GM18502 (cell line): Measurements from ENCODE around the gene PTTG1.
"Not testable (repeated sequence)": the region's sequence is repeated elsewhere in the genome, so short reads cannot be mapped to it uniquely, and the experiment has no call there.

Experiments
- ATAC-seq: cut with Tn5 transposase; IDR thresholded peaks from one replicate; pipeline ENCODE4 v1.9.1; 2021; ENCODE audit warnings: mild to moderate bottlenecking; ENCODE audit not compliant: unreplicated experiment, poor library complexity

PTTG1 gene

GRCh38 chr5:160419458-160420330, 2.0 kb upstream of the PTTG1 start:
- ATAC-seq = no peak

- ATAC-seq = no peak
These were observed 1.4 kb upstream of the PTTG1 start for GRCh38 chr5:160420331-160420610.

GRCh38 chr5:160423099-160423498, 1.4 kb downstream of the PTTG1 start:
- ATAC-seq = no peak

- ATAC-seq = no peak
These were observed 6.0 kb downstream of the PTTG1 start for GRCh38 chr5:160427607-160428006.

- no peak for ATAC-seq
These were observed 10.5 kb downstream of the PTTG1 start for GRCh38 chr5:160432196-160432595.

GRCh38 chr5:160432787-160433186, 11.1 kb downstream of the PTTG1 start:
- no peak for ATAC-seq

GRCh38 chr5:160434022-160434531, 12.4 kb downstream of the PTTG1 start:
- peak; percentile 84 for ATAC-seq

- ATAC-seq = no peak
These were observed 13.9 kb downstream of the PTTG1 start for GRCh38 chr5:160435532-160435931.

- no peak for ATAC-seq
These were observed 14.4 kb downstream of the PTTG1 start for GRCh38 chr5:160436017-160436416.

- not testable (repeated sequence) for ATAC-seq
These were observed 15.0 kb downstream of the PTTG1 start for GRCh38 chr5:160436661-160437060.

- no peak for ATAC-seq
These were observed 15.6 kb downstream of the PTTG1 start for GRCh38 chr5:160437271-160437670.

GRCh38 chr5:160438316-160439204, 16.9 kb downstream of the PTTG1 start:
- ATAC-seq = peak; percentile 36

GRCh38 chr5:160439205-160439600, 17.5 kb downstream of the PTTG1 start:
- ATAC-seq = peak; percentile 68

- peak; percentile 13 for ATAC-seq
These were observed 19.7 kb downstream of the PTTG1 start for GRCh38 chr5:160441311-160441781.

GRCh38 chr5:160442824-160443431, 21.3 kb downstream of the PTTG1 start:
- ATAC-seq = peak; percentile 33

- no peak for ATAC-seq
These were observed 22.8 kb downstream of the PTTG1 start for GRCh38 chr5:160444407-160444806.

- ATAC-seq = no peak
These were observed 23.5 kb downstream of the PTTG1 start for GRCh38 chr5:160445132-160445531.

GRCh38 chr5:160445751-160446150, 24.1 kb downstream of the PTTG1 start:
- ATAC-seq = no peak

GRCh38 chr5:160448886-160449285, 27.2 kb downstream of the PTTG1 start:
- no peak for ATAC-seq

- ATAC-seq = no peak
These were observed 27.8 kb downstream of the PTTG1 start for GRCh38 chr5:160449458-160449857.
